NCI-H748 (cell line): ENCODE measurements around the gene TSPAN11.

Experiments used
- DNase-seq: peaks from one replicate; lab custom pipeline; 2025; ENCODE audit not compliant: unreplicated experiment; lab: John Stamatoyannopoulos, UW

The TSPAN11 gene

GRCh38 chr12:30926243-30927221, at the start of gene TSPAN11:
TSPAN11 (plus strand) TSS chr12:30926748; CDS start chr12:30953992, 27,244 bp downstream.
- peak; percentile 66 for DNase-seq

- DNase-seq: peak; percentile 90
These were observed 49.3 kb upstream of the TSPAN11 start for GRCh38 chr12:30877105-30877875.

- DNase-seq: no peak
These were observed 48.5 kb upstream of the TSPAN11 start for GRCh38 chr12:30878024-30878423.

- DNase-seq: peak; percentile 75
These were observed 46.5 kb upstream of the TSPAN11 start for GRCh38 chr12:30880061-30880460.

- DNase-seq: no peak
These were observed 45.7 kb upstream of the TSPAN11 start for GRCh38 chr12:30880813-30881212.

GRCh38 chr12:30882706-30883105, 43.8 kb upstream of the TSPAN11 start:
- no peak for DNase-seq

- no peak for DNase-seq
These were observed 41.7 kb upstream of the TSPAN11 start for GRCh38 chr12:30884799-30885198.

- DNase-seq: no peak
These were observed 41.2 kb upstream of the TSPAN11 start for GRCh38 chr12:30885321-30885720.

GRCh38 chr12:30887226-30887625, 39.3 kb upstream of the TSPAN11 start:
- DNase-seq: no peak

- DNase-seq: no peak
These were observed 38.3 kb upstream of the TSPAN11 start for GRCh38 chr12:30888241-30888640.

GRCh38 chr12:30894531-30894930, 32.0 kb upstream of the TSPAN11 start:
- peak; percentile 8 for DNase-seq

GRCh38 chr12:30896461-30896860, 30.1 kb upstream of the TSPAN11 start:
- DNase-seq: no peak

- DNase-seq: no peak
These were observed 27.7 kb upstream of the TSPAN11 start for GRCh38 chr12:30898846-30899245.

- DNase-seq: no peak
These were observed 26.2 kb upstream of the TSPAN11 start for GRCh38 chr12:30900351-30900750.

- no peak for DNase-seq
These were observed 24.5 kb upstream of the TSPAN11 start for GRCh38 chr12:30902001-30902400.

GRCh38 chr12:30902596-30902995, 24.0 kb upstream of the TSPAN11 start:
- no peak for DNase-seq

GRCh38 chr12:30905463-30906009, 21.0 kb upstream of the TSPAN11 start:
- no peak for DNase-seq

- no peak for DNase-seq
These were observed 18.3 kb upstream of the TSPAN11 start for GRCh38 chr12:30908076-30908721.

- DNase-seq: peak; percentile 3
These were observed 17.7 kb upstream of the TSPAN11 start for GRCh38 chr12:30908722-30909348.

GRCh38 chr12:30909349-30910037, 17.1 kb upstream of the TSPAN11 start:
- no peak for DNase-seq
